Stimulated activated CD8-positive, alpha-beta memory T cell treated with anti-CD3 and anti-CD28 coated beads, Interleukin-7, amount 100 ng/mL, for 48 hours (primary cell): ENCODE results near the gene NSDHL.
"Not testable (repeated sequence)": the region's sequence is repeated elsewhere in the genome, so short reads cannot be mapped to it uniquely, and the experiment has no call there.

Experiments
- DNase-seq, 2 donors: peaks; one replicate each; pipeline ENCODE4 v3.0.0-alpha.2; 2020; ENCODE audit warnings: low read depth in 1 of 2; ENCODE audit errors: extremely low read depth in 1 of 2

The NSDHL gene

GRCh38 chrX:152830312-152831305 is at the start of gene NSDHL, which contains the start of gene CETN2:
NSDHL (plus strand) TSS chrX:152831063; CDS start chrX:152846325, 15,262 bp downstream.
CETN2 (minus strand) TSS chrX:152830757; CDS start chrX:152830710, 47 bp downstream.
- DNase-seq, result peak; percentile 84 to 87

- not testable (repeated sequence) for DNase-seq
Observed at GRCh38 chrX:152787062-152787461, 43.8 kb upstream of the NSDHL start.

- DNase-seq, result no peak
Observed at GRCh38 chrX:152798945-152799344, 31.9 kb upstream of the NSDHL start.

DNA sequence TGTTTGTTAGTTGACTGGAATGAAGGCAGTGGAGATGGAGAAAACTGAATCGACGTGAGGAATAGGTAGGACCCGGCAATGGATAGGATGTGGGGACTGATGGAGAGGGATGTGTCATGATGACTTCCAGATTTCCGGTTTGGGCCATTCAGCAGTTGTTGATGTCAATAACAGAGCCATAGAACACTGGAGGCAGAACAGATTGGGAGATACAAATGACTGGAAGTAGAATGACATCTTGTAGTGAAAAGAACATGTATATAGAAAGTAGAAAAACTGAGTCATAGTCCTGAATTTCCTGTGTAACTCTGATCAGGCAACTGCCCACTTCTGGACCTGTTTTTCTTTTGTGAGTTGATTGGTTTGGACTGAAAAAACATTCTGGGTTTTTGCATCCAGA is 24.8 kb upstream of the NSDHL start:
- DNase-seq, result no peak

- no peak for DNase-seq
Observed at GRCh38 chrX:152810403-152810802, 20.5 kb upstream of the NSDHL start.

DNA sequence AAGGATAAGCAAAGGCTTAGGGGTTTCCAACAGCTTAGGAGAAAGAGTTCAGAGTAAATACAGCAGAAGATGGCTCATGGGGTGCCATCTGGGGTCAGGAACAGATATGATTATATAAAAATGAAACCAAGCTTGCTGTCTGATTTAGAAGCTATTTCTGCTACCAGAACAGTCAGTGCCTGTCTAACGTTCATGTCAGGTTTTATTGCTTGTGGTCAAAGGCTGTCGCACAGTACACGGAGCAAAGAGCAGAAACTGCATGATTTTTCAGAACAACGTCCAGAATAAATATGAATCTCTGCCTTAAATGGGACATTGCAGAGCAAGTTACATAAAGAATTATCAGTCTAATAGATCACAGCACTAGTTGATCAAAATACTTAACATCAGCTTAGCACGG is 17.7 kb upstream of the NSDHL start:
- DNase-seq, result no peak

DNA sequence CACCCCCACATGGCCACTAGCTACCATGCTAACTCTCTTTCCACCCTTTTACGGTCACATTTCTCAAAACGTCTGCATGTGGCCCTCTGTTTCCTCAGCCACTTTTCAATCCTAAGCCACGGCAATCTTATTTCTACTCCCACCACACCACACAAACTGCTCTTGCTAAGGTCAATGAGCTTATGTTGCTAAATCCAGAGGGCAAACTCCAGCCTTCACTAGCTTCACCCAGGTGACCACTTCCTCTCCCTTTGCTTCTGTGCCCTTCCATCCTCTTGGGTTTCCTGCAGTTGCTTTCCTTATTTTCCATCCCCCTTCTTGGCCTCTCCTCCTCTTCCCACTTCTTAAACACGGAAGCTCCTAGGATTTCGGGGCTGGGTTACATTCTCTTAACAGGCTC is 16.8 kb upstream of the NSDHL start:
- DNase-seq, result no peak

GRCh38 chrX:152817078-152817764 is 13.6 kb upstream of the NSDHL start:
- no peak for DNase-seq

GRCh38 chrX:152818356-152818755 is 12.5 kb upstream of the NSDHL start:
- DNase-seq, result no peak

DNA sequence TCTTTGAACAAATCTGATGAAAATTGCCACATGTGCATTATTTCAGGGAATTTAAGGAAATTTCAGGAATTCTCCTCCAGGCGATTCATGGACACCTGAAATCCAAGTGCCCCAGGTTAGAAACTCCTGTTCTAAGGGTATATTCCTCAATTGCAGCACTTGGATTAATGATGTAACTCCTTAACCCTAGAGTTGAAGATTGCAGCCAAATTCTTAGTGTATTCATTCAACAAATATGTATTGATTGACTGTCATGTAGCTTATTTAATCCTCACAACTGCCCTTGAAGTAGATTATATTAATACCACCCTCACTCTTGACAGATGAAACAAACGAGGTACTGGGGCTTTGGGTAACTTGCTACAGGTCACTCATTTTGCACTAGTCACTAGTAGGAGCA is 11.6 kb upstream of the NSDHL start:
- DNase-seq, result no peak

GRCh38 chrX:152819732-152820131 is 11.1 kb upstream of the NSDHL start:
- no peak for DNase-seq

DNA sequence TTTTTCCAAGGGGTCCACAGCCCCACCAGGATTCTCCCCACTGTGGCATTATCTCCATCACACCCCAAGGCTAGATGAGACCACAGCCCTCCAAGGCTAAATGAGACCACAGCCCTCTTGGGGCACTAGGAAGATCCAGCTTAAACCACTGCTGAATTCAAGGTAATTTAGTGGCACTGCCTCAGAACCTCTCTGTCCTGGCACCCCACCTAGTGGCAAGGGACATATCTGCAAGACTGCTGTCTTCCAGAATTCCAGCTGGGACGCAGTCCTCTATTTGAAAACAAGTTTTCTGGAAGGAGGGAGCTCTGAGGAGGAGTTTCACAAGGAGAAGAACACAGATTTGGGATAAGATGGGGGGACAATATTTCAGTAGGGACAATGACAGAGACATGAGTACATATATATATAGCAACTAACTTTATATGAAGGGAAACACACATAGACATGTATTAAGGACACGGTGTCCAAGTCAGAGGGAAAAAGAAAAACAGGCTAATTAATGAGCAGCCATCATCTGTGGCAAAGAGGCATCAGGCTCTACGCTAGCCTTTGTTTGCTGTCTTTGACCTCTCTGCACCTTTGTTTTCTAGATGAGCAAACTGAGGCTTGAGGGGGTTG is 9.6 kb upstream of the NSDHL start:
- no peak for DNase-seq

DNA sequence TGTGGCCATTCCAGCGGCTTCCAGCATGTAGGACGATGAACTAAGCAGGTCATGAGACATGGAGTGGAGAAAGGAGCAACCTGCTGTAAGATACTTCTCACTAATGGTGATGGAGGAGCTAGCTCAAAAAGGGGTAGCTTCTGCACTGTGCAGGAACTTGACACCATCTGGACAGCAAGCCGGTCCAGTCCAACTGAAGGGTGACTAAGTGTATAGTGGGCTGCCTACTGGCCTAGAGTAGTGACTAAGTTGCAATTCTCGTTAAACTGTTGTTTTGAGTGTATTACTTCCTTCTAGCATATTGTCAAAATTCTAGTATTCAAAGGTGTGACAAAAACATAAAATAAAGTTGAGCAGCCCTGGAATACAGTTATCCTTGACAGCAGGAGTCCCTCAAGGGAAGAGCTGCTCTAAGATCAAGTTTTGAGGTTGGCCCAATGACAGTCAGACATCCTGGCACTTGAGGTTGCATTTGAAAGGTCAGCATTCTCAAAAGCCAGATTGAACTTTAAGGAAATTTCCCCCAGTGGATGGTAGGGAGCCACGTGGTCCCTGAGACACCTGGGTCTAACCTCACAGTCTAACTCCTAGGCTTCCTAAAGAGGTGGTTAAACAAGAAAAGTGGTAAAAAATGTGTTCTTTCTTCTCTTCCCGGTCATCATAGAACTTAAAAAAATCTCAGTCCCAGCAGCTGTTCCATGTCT is 8.3 kb upstream of the NSDHL start:
- DNase-seq, result no peak

DNA sequence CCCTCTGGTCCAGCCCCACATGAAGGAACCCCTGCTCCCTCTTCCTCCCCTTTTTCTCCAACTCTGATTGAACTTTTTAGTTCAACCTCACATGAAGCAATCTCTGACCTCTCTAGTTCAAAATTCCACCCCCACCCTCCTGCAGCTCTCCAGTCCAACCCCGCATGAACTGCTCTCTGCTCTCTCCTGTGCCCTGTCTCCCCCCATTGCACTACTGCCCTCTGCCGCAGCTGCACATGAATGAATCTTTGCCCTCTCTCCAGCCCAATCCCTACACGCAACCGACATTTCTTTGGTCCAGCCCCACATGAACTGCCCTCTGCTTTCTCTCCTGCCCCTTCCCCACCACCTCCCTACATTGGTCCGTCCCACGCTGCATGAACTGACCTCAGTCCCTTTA is 7.2 kb upstream of the NSDHL start:
- DNase-seq, result no peak

DNA sequence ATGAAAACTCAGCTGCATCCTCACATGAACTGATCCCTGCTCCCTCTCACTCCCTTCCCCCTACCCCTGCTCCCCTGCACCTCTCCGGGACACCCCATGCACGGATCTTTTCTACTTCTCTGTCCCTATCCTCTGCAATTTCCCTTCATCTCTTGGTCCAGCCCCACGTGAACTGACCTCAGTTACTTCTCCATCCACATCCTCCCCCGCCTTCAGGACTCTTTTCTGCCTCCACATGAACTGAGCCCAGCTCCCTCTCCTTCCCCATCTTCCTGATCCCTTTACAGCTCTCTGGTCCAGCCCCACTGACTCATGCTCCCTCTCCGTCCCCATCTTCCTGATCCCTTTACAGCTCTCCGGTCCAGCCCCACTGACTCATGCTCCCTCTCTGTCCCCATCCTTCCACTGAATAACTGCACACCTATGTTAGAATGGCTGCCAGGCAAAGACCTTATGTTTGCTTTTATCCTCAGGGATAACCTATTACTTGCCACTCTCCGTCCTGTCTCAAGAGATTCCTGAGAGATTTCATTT is 6.0 kb upstream of the NSDHL start:
- no peak for DNase-seq

- DNase-seq, result no peak
Observed at GRCh38 chrX:152831391-152831790, 528 bp downstream of the NSDHL start.

DNA sequence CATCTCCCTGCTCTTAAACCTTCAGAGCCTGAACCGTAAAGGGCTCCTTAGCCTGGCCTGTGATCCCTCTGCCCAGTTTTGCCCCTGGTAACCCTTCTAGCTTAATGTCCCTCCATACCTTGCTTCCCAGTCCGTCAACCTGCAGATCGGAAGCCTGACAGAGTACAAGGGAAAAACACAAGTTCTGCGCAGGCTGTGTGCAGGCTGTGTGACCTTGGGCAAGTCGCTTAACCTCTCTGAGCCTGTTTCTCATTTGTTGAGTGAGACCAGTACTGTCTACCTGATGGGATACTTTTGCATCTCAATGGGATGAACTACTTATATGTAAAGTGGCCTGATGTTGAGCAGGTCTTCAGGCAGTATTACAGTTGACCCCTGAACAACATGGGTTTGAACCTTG is 1.7 kb downstream of the NSDHL start:
- no peak for DNase-seq

DNA sequence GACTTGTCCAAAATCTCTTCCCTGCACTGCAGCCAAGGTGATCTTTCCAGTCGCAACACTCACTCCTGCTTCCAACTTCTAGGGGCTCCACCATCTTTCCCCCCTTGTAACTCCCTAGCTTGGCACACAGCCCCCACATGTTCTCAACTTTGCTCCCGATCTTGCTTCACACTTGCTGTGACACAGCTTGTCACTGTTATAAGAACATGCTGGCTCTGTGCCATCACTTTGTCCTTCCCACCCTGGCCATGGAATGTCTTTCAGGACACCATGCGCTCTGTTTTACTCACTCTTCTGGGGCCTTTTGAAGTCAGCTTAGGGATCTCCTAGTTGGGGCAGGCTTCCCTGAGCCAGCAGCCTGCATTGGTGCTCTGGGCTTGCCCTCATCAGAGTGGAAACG is 2.5 kb downstream of the NSDHL start:
- no peak for DNase-seq

DNA sequence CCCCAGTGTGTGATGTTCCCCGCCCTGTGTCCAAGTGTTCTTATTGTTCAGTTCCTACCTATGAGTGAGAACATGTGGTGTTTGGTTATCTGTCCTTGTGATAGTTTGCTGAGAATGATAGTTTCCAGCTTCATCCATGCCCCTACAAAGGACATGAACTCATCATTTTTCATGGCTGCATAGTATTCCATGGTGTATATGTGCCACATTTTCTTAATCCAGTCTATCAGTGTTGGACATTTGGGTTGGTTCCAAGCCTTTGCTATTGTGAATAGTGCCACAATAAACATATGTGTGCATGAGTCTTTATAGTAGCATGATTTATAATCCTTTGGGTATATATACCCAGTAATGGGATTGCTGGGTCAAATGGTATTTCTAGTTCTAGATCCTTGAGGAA is 4.6 kb downstream of the NSDHL start:
- DNase-seq, result not testable (repeated sequence)

DNA sequence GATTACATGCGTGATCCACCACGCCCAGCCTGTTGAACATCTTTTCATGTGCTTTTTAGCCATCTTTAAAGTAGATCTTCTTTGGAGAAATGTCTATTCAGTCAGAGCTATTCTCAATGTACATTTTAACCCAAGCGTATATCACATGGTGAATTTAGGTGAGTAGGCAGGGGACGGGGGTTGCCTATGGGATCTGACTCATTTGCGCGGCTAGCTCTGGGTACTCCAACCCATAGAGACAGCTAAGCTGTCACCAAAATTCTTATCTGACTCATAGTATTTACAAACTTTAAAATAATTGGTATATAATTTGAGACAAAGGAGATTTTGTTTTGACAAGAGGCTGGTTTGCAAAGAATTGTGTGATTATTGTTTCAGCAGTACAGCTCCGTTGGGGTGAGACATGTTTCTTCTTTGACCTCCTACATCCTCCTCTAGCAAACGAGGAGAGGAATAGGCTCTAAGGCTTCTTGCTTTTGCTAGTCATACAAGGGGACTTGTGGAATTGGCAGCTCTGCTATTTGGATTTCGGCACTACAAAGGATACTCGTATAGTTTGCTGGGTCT is 12.0 kb downstream of the NSDHL start:
- no peak for DNase-seq
